BLaER1 treated with 17β-estradiol and CSF1 and Interleukin-3, amounts not matched to agents 10 nM and 100 nM (cell line): ENCODE measurements around the gene CD109.
"Not testable (repeated sequence)": the region's sequence is repeated elsewhere in the genome, so short reads cannot be mapped to it uniquely, and the experiment has no call there.

Experiments
- H3K27ac ChIP-seq, 11 experiments: shearing (Covaris generic); formaldehyde crosslinking; 2 replicates each; pipeline ENCODE4 v1.8.1; 2022
- H3K27me3 ChIP-seq, 11 experiments: shearing (Covaris generic); formaldehyde crosslinking; 2 replicates each; pipeline ENCODE4 v1.8.1; 2022
- H3K36me3 ChIP-seq, 11 experiments: shearing (Covaris generic); formaldehyde crosslinking; 2 replicates each; pipeline ENCODE4 v1.8.1; 2022
- H3K4me1 ChIP-seq, 10 experiments: shearing (Covaris generic); formaldehyde crosslinking; 2 replicates each; pipeline ENCODE4 v1.8.1; 2022
- H3K4me2 ChIP-seq, 11 experiments: shearing (Covaris generic); formaldehyde crosslinking; 2 replicates each; pipeline ENCODE4 v1.8.1; 2022
- H3K4me3 ChIP-seq, 10 experiments: shearing (Covaris generic); formaldehyde crosslinking; 2 replicates each; pipeline ENCODE4 v1.8.1; 2022
- H3K9ac ChIP-seq, 11 experiments: shearing (Covaris generic); formaldehyde crosslinking; 2 replicates each; pipeline ENCODE4 v1.8.1; 2022
- H3K9me3 ChIP-seq, 11 experiments: shearing (Covaris generic); formaldehyde crosslinking; replicated peaks in 1 of 11; 2 replicates each; pipeline ENCODE4 v1.8.1; 2022
- H4K20me1 ChIP-seq, 11 experiments: shearing (Covaris generic); formaldehyde crosslinking; 2 replicates each; pipeline ENCODE4 v1.8.1; 2022
- Cebpa-rat ChIP-seq, 11 experiments: shearing (Covaris generic); IDR thresholded peaks; 2 replicates each; pipeline ENCODE4 v1.8.1; 2022

CD109 gene

DNA sequence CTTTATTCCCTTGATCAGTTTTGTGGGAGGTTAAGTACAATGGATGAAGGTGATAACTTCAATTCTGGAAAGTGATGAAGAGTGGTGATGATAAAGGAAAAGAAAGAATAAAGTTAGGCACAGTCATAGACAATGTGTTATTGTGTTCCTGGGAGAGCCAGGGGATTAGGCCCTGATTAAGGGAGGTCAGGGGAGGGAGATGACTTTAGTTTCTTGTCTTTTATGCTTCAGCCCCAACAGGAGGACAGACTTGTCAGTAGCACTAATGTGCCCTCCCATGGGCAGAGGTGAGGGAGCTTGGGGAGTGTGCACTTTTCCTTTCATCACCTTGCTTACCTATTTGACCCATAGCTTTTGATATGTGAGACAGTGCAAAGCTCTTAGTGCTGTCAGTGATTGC is 115.7 kb downstream of the CD109 start:
- no peak overlapping the region for H3K4me2 ChIP-seq
- no peak overlapping the region for H3K4me3 ChIP-seq
- H3K36me3 ChIP-seq: no peaks in the 10 kb centered on the region
- no peaks in the 10 kb centered on the region for H3K4me1 ChIP-seq
- no peaks in the 10 kb centered on the region for H3K9me3 ChIP-seq
- TF ChIP-seq Cebpa-rat (IDR thresholded peaks at IDR 0.05): no peak
- H4K20me1 ChIP-seq: no peaks in the 10 kb centered on the region
- H3K27ac ChIP-seq: no peak overlapping the region
- no peak overlapping the region for H3K9ac ChIP-seq
- no peaks in the 10 kb centered on the region for H3K27me3 ChIP-seq

- H3K36me3 ChIP-seq: no peaks in the 10 kb centered on the region
- no peak overlapping the region for H3K27ac ChIP-seq
- H3K9me3 ChIP-seq: 0 out of 22 replicates have a peak, but pooled peaks cover 0 to 3% (median 0%) of the 10 kb centered on the region in 11 experiments
- H3K4me3 ChIP-seq: no peak overlapping the region
- no peak overlapping the region for H3K4me2 ChIP-seq
- TF ChIP-seq Cebpa-rat (IDR thresholded peaks at IDR 0.05): no peak
- no peaks in the 10 kb centered on the region for H3K27me3 ChIP-seq
- no peak overlapping the region for H3K9ac ChIP-seq
- H4K20me1 ChIP-seq: no peaks in the 10 kb centered on the region
- H3K4me1 ChIP-seq: no peaks in the 10 kb centered on the region
Measured at GRCh38 chr6:73817253-73817652, 121.2 kb downstream of the CD109 start.

DNA sequence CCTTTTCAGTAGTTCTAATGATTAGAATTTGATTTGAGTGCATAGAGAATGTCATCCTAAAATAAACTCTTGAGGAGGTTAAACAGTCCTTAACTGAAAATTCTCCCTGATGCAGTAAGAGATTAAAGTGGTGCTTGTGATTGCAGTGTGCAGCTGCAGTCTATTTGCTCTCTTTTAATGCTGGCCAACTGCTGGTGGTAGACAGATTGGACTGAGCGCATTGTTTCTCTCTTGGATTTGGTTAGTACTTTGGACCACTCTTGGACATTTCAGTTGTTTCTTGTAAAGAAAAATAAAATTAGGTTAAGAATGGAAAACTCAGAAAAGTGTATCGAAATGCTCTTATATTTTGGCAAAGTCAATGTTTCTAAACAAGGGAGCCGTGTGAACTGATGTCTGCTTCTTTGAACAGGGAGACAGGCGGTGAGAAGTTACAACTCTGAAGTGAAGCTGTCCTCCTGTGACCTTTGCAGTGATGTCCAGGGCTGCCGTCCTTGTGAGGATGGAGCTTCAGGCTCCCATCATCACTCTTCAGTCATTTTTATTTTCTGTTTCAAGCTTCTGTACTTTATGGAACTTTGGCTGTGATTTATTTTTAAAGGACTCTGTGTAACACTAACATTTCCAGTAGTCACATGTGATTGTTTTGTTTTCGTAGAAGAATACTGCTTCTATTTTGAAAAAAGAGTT is 127.2 kb downstream of the CD109 start:
- Histone ChIP-seq H3K4me2 (no peak overlapping the region), H3K27ac (no peak overlapping the region), H3K4me1 (no peaks in the 10 kb centered on the region), H3K9ac (no peak overlapping the region), H3K9me3 (0 out of 22 replicates have a peak, but pooled peaks cover 0 to 3% (median 0%) of the 10 kb centered on the region in 11 experiments), H4K20me1 (no peaks in the 10 kb centered on the region; a peak in 1 of 22 replicates), H3K27me3 (no peaks in the 10 kb centered on the region), H3K36me3 (no peaks in the 10 kb centered on the region), H3K4me3 (no peak overlapping the region)
- no peak for TF ChIP-seq Cebpa-rat (IDR thresholded peaks at IDR 0.05)

- H3K27me3 ChIP-seq: no peaks in the 10 kb centered on the region
- TF ChIP-seq Cebpa-rat (IDR thresholded peaks at IDR 0.05): no peak
- H3K9me3 ChIP-seq: 0 out of 22 replicates have a peak, but pooled peaks cover 0 to 3% (median 0%) of the 10 kb centered on the region in 11 experiments
- H3K4me3 ChIP-seq: no peak overlapping the region
- no peak overlapping the region for H3K27ac ChIP-seq
- H3K9ac ChIP-seq: no peak overlapping the region
- H3K36me3 ChIP-seq: no peaks in the 10 kb centered on the region
- H4K20me1 ChIP-seq: no peaks in the 10 kb centered on the region; a peak in 1 of 22 replicates
- H3K4me1 ChIP-seq: no peaks in the 10 kb centered on the region
- no peak overlapping the region for H3K4me2 ChIP-seq
Measured at GRCh38 chr6:73823832-73824231, 127.8 kb downstream of the CD109 start.

DNA sequence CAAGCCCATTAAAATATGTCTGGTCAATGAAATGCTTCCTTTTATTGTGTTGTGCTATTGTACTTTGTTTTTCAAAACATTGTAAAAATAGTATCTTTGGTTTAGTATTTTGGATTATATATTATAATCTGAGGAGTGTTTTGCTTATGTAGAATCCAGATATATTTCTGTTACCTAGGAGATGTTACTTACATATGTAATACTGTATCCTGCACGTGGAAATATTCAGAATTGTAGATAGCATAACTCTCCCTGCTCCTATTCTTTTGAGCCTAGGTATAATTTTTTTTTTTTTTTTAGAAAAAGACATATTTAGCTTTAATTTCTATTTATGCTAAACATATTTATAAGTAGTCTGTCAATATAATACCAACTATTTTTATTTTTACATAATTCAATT is 130.6 kb downstream of the CD109 start:
- no peaks in the 10 kb centered on the region for H3K9me3 ChIP-seq
- no peaks in the 10 kb centered on the region; a peak in 1 of 22 replicates for H4K20me1 ChIP-seq
- no peaks in the 10 kb centered on the region for H3K27me3 ChIP-seq
- no peak overlapping the region for H3K27ac ChIP-seq
- no peak overlapping the region for H3K4me3 ChIP-seq
- H3K9ac ChIP-seq: no peak overlapping the region
- no peaks in the 10 kb centered on the region for H3K4me1 ChIP-seq
- no peaks in the 10 kb centered on the region for H3K36me3 ChIP-seq
- TF ChIP-seq Cebpa-rat (IDR thresholded peaks at IDR 0.05): no peak
- H3K4me2 ChIP-seq: no peak overlapping the region

DNA sequence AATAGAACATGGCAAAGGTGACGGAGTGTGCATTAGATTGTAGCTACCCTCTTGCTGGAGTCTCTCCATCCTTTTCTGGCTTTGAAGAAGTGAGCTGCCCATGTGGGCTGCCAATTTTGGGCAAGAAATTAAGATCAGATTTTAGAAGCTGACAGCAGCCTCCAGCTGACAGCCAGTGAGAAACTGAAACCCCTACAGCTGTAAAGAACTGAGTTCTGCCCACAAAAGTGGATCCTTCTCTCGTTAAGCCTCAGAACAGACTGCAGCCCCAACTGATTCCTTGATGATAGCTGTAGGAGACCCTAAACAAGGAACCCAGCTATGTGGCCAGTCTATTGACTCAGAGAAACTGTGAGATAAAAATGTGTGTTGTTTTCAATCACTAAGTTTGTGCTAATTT is 134.1 kb downstream of the CD109 start:
- no peak overlapping the region for H3K4me2 ChIP-seq
- H4K20me1 ChIP-seq: no peaks in the 10 kb centered on the region
- H3K27me3 ChIP-seq: no peaks in the 10 kb centered on the region
- no peak overlapping the region for H3K9ac ChIP-seq
- no peak overlapping the region for H3K27ac ChIP-seq
- H3K36me3 ChIP-seq: no peaks in the 10 kb centered on the region
- H3K9me3 ChIP-seq: no peaks in the 10 kb centered on the region
- no peak for TF ChIP-seq Cebpa-rat (IDR thresholded peaks at IDR 0.05)
- no peaks in the 10 kb centered on the region for H3K4me1 ChIP-seq
- H3K4me3 ChIP-seq: no peak overlapping the region

DNA sequence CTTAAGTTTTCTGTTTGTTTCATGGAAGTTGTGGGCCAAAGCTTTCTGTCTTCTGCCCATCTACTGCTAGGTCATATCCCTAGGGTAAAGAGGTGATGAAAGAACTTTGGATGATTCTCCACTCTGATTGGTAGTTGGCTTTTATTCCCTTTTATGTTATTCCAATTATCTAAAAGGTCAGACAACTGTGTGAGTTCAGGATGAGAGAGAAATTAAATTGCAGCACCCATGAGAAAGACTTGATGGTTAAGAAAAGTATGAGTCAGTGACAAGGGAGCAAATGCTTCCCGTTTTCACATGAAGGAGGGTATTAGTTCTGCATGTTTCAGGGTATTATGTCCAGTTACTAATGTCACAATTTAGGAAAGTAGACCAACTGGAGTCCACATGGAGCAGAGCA is 136.3 kb downstream of the CD109 start:
- H4K20me1 ChIP-seq: no peaks in the 10 kb centered on the region
- H3K4me1 ChIP-seq: no peaks in the 10 kb centered on the region
- H3K4me2 ChIP-seq: no peak overlapping the region
- no peaks in the 10 kb centered on the region for H3K36me3 ChIP-seq
- TF ChIP-seq Cebpa-rat (IDR thresholded peaks at IDR 0.05): no peak
- H3K9me3 ChIP-seq: no peaks in the 10 kb centered on the region
- H3K4me3 ChIP-seq: no peak overlapping the region
- H3K27ac ChIP-seq: no peak overlapping the region
- no peaks in the 10 kb centered on the region for H3K27me3 ChIP-seq
- no peak overlapping the region for H3K9ac ChIP-seq

- not testable (repeated sequence) for H3K4me3 ChIP-seq, H3K27me3 ChIP-seq, H3K9ac ChIP-seq, H3K36me3 ChIP-seq, H3K4me1 ChIP-seq, H3K4me2 ChIP-seq, H3K27ac ChIP-seq, H4K20me1 ChIP-seq
- peaks cover 22 to 33% (median 27%) of the 10 kb centered on the region in 11 experiments; a peak in 20 of 22 replicates for H3K9me3 ChIP-seq
Measured at GRCh38 chr6:73844696-73845095, 148.7 kb downstream of the CD109 start.

DNA sequence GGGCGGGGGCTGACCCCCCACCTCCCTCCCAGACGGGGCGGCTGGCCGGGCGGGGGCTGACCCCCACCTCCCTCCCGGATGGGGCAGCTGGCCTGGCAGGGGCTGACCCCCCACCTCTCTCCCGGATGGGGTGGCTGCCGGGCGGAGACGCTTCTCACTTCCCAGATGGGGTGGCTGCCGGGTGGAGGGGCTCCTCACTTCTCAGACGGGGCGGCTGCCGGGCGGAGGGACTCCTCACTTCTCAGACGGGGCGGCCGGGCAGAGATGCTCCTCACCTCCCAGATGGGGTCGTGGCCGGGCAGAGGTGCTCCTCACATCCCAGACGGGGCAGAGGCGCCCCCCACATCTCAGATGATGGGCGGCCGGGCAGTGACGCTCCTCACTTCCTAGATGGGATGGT is 155.0 kb downstream of the CD109 start:
- H3K9ac ChIP-seq, H3K9me3 ChIP-seq, H3K36me3 ChIP-seq, H3K27ac ChIP-seq, H3K4me2 ChIP-seq, H4K20me1 ChIP-seq, H3K4me1 ChIP-seq, H3K27me3 ChIP-seq, H3K4me3 ChIP-seq: not testable (repeated sequence)

GRCh38 chr6:73854998-73855718 is 159.2 kb downstream of the CD109 start:
- Histone ChIP-seq H3K36me3 (no peaks in the 10 kb centered on the region), H3K4me2 (no peak overlapping the region), H3K4me3 (no peak overlapping the region), H3K27me3 (no peaks in the 10 kb centered on the region), H3K9ac (no peak overlapping the region), H3K4me1 (no peaks in the 10 kb centered on the region), H3K9me3 (peaks cover 0 to 8% (median 6%) of the 10 kb centered on the region in 11 experiments; a peak in 7 of 22 replicates), H4K20me1 (no peaks in the 10 kb centered on the region), H3K27ac (no peak overlapping the region)
- no peak for TF ChIP-seq Cebpa-rat (IDR thresholded peaks at IDR 0.05)
